Activated naive CD4-positive, alpha-beta T cell treated with anti-CD3 and anti-CD28 coated beads, Interleukin-2, amount 10 ng/mL, durations not matched to agents 7 days and 5 days (primary cell): Measurements from ENCODE around the gene AKAP1.

Experiments used
- CTCF ChIA-PET: fragments of 350-600 bp; sonication (Branson Sonifier 250); formaldehyde crosslinking; loops from one replicate; lab custom pipeline; 2021; ENCODE audit warnings: antibody characterized with exemption; lab: Charles Lee
- DNase-seq: peaks from one replicate; pipeline ENCODE4 v3.0.0-alpha.2; 2020
- H3K27ac Mint-ChIP-seq: one replicate; pipeline ENCODE4 v1.8.0; 2021; ENCODE audit warnings: mild to moderate bottlenecking, moderate library complexity, mixed read lengths
- H3K27me3 Mint-ChIP-seq: one replicate; pipeline ENCODE4 v1.8.0; 2021; ENCODE audit warnings: mild to moderate bottlenecking, mixed read lengths
- H3K36me3 Mint-ChIP-seq: one replicate; pipeline ENCODE4 v1.8.0; 2021; ENCODE audit warnings: mixed read lengths
- H3K4me1 Mint-ChIP-seq: one replicate; pipeline ENCODE4 v1.8.0; 2021; ENCODE audit warnings: mixed read lengths
- H3K4me3 Mint-ChIP-seq: one replicate; pipeline ENCODE4 v1.8.0; 2021; ENCODE audit warnings: mild to moderate bottlenecking, moderate library complexity, mixed read lengths
- H3K9me3 Mint-ChIP-seq: one replicate; pipeline ENCODE4 v1.8.0; 2021; ENCODE audit warnings: mixed read lengths

Gene AKAP1

GRCh38 chr17:57135789-57136291 lies 50.8 kb downstream of the AKAP1 start:
- CTCF ChIA-PET: interaction anchor here (1.5 to 2.7 kb wide), 2 partner anchors 536 to 648 kb away, joined by 3 to 9 read pairs; no protein-coding TSS in a partner anchor
- peaks cover 4% of the 10 kb centered on the region for H3K4me1 Mint-ChIP-seq
- H3K4me3 Mint-ChIP-seq: no peak overlapping the region
- H3K9me3 Mint-ChIP-seq: no peaks in the 10 kb centered on the region
- peaks cover 20% of the 10 kb centered on the region for H3K27me3 Mint-ChIP-seq
- no peak overlapping the region for H3K27ac Mint-ChIP-seq
- DNase-seq: no peak
- no peaks in the 10 kb centered on the region for H3K36me3 Mint-ChIP-seq

DNA sequence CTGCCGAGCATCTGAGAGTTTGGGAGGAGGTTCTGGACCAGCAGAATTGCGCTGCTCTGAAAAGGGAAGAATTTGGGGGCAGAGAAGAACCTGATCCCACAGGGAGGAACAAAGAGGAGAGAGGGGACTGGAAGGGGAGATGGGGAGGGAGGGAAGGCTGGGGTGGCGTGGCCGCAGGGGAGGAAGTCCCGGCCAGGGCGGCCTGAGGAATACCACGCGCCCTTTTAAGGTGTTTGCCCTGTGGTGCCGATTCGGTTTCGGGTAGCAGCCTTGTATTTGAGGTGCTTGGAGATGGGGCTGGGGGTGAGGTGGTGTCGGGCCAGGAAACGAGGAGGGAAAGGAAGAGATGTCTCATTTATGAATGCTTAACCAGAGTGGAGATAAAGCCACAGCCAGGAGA lies 51.3 kb downstream of the AKAP1 start:
- H3K36me3 Mint-ChIP-seq: no peaks in the 10 kb centered on the region
- CTCF ChIA-PET: interaction anchor here (1.5 to 2.7 kb wide), 2 partner anchors 536 to 647 kb away, joined by 3 to 9 read pairs; no protein-coding TSS in a partner anchor
- H3K27me3 Mint-ChIP-seq: peaks cover 25% of the 10 kb centered on the region
- H3K4me3 Mint-ChIP-seq: no peak overlapping the region
- H3K9me3 Mint-ChIP-seq: no peaks in the 10 kb centered on the region
- no peak overlapping the region for H3K27ac Mint-ChIP-seq
- H3K4me1 Mint-ChIP-seq: no peaks in the 10 kb centered on the region
- DNase-seq: no peak

DNA sequence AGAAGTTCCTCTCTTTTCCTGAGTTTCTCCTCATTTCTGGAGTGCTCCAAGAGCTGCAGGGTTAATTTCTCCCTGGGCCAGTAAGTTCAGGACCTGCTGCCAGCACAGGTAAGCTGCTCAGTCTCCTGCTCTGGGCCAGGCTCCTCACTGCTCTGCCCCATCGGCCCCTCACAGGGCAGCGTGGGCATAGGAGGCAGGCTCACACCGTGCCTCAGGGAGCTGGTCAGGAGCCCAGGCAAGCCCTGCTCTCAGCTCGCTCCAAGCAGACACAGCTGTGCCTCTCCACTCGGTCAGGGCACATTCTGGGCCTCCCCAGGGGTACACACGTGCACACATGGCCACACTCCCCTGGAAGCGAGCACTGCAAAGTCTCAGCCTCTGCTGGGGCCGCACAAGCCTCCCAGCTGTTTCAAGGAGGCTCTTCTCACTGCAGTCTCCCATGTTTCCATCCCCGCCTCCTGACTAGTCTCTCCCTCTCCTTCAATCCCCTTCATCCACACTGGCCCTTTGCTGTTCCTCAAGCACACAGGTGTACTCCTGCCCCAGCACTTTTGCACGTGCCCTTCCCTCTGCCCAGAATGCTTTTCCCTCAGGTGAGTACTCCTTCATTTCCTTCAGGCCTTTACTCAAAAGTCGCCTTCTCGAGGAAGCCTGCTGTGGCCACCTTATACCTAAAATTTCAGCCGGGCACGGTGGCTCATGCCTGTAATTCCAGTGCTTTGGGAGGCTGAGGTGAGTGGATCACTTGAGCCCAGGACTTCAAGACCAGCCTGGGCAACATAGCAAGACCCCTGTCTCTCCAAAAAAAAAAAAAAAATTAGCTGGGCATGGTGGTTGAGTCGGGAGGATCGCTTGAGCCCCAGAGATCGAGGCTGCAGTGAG lies 53.2 kb downstream of the AKAP1 start:
- Mint-ChIP-seq H3K27me3 (peaks cover 31% of the 10 kb centered on the region), H3K9me3 (no peaks in the 10 kb centered on the region), H3K27ac (no peak overlapping the region), H3K4me1 (no peaks in the 10 kb centered on the region), H3K36me3 (no peaks in the 10 kb centered on the region), H3K4me3 (no peak overlapping the region)
- no peak for DNase-seq
- CTCF ChIA-PET: interaction anchor here (0.9 kb wide), 1 partner anchor 695 kb away, joined by 4 read pairs; no protein-coding TSS in a partner anchor

GRCh38 chr17:57138956-57139576 lies 54.0 kb downstream of the AKAP1 start:
- Mint-ChIP-seq H3K27me3 (peaks cover 34% of the 10 kb centered on the region), H3K9me3 (no peaks in the 10 kb centered on the region), H3K27ac (no peak overlapping the region), H3K4me3 (no peak overlapping the region), H3K36me3 (no peaks in the 10 kb centered on the region), H3K4me1 (no peaks in the 10 kb centered on the region)
- CTCF ChIA-PET: interaction anchor here (0.9 kb wide), 1 partner anchor 695 kb away, joined by 4 read pairs; no protein-coding TSS in a partner anchor
- DNase-seq: no peak

DNA sequence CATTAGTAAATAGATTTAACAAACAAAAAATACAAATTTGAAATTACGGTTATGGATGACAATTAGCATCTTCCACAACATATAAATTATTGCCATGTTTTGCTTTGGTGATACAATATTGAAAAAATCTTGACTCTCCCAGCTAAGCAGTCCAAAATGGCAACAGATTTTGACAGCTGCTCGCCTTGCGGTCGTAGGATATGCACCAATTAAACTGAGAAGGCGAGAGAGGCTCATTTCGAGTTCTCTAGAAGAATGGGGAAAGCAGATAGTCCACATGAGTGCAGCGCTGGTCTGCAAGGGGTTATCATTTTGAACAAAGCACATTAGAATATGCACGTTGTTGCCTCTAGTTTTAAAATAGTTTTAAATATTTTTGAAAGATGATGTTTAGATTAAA lies 55.3 kb downstream of the AKAP1 start:
- no peak for DNase-seq
- no peaks in the 10 kb centered on the region for H3K4me1 Mint-ChIP-seq
- peaks cover 34% of the 10 kb centered on the region for H3K27me3 Mint-ChIP-seq
- no peak overlapping the region for H3K4me3 Mint-ChIP-seq
- no peaks in the 10 kb centered on the region for H3K9me3 Mint-ChIP-seq
- CTCF ChIA-PET: no interaction called here
- H3K36me3 Mint-ChIP-seq: no peaks in the 10 kb centered on the region
- H3K27ac Mint-ChIP-seq: no peak overlapping the region

DNA sequence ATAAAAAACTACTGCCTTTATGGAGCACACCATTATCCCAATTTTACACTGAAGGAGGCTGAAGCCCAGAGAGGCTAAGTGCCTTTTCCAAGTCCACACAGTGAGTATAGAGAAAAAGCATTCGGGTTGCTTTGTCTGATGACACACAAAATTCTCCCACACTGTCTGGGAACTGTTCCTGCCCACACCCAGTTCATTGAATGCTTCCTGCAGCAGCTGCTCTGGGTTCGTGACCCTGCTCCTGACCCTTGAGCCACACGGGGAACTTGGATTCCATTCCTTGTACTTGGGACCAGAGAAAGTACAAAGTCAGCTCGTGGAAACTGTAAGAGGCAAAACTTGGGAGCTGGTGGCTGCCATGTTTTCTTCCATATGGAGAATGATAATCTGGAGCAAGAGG lies 57.9 kb downstream of the AKAP1 start:
- CTCF ChIA-PET: interaction anchor here (1.8 kb wide), 1 partner anchor 640 kb away, joined by 8 read pairs; no protein-coding TSS in a partner anchor
- DNase-seq: no peak
- H3K4me3 Mint-ChIP-seq: no peak overlapping the region
- no peaks in the 10 kb centered on the region for H3K9me3 Mint-ChIP-seq
- H3K4me1 Mint-ChIP-seq: no peaks in the 10 kb centered on the region
- no peaks in the 10 kb centered on the region for H3K36me3 Mint-ChIP-seq
- peaks cover 24% of the 10 kb centered on the region for H3K27me3 Mint-ChIP-seq
- H3K27ac Mint-ChIP-seq: no peak overlapping the region

- Mint-ChIP-seq H3K36me3 (no peaks in the 10 kb centered on the region), H3K4me3 (no peak overlapping the region), H3K27ac (no peak overlapping the region), H3K4me1 (no peaks in the 10 kb centered on the region), H3K9me3 (no peaks in the 10 kb centered on the region), H3K27me3 (peaks cover 19% of the 10 kb centered on the region)
- no peak for DNase-seq
- CTCF ChIA-PET: interaction anchor here (1.0 to 1.8 kb wide), 2 partner anchors 100 to 640 kb away, joined by 3 to 8 read pairs; no protein-coding TSS in a partner anchor
Measured at GRCh38 chr17:57143361-57143760, 58.3 kb downstream of the AKAP1 start.

GRCh38 chr17:57143919-57144318 lies 58.9 kb downstream of the AKAP1 start:
- Mint-ChIP-seq H3K27me3 (peaks cover 15% of the 10 kb centered on the region), H3K9me3 (peaks cover 2% of the 10 kb centered on the region), H3K27ac (no peak overlapping the region), H3K4me3 (no peak overlapping the region), H3K36me3 (no peaks in the 10 kb centered on the region), H3K4me1 (no peaks in the 10 kb centered on the region)
- CTCF ChIA-PET: interaction anchor here (1.0 to 1.8 kb wide), 2 partner anchors 99 to 639 kb away, joined by 3 to 8 read pairs; no protein-coding TSS in a partner anchor
- DNase-seq: no peak

DNA sequence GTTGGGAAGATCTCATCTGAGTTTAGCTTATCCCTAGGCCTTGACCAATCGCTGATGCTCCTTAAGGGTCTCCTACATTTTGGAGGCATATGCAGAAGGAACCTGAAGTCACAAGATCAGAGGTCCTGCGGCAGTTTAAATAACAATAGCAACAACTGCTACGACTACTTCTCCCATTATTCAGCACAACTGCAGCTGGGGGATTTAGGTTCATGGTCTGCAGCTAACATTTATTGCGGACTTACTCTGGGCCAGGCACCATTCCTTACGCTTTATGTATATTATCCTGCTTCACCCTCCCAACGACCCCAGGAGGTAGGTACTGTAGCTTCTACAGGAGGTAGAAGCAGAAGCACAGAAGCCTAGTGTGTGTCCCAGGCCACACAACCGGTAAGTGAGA lies 59.5 kb downstream of the AKAP1 start:
- peaks cover 15% of the 10 kb centered on the region for H3K27me3 Mint-ChIP-seq
- H3K4me3 Mint-ChIP-seq: no peak overlapping the region
- H3K27ac Mint-ChIP-seq: no peak overlapping the region
- CTCF ChIA-PET: interaction anchor here (1.0 kb wide), 1 partner anchor 98 kb away, joined by 3 read pairs; no protein-coding TSS in a partner anchor
- peaks cover 8% of the 10 kb centered on the region for H3K9me3 Mint-ChIP-seq
- H3K4me1 Mint-ChIP-seq: no peaks in the 10 kb centered on the region
- no peaks in the 10 kb centered on the region for H3K36me3 Mint-ChIP-seq
- DNase-seq: no peak

DNA sequence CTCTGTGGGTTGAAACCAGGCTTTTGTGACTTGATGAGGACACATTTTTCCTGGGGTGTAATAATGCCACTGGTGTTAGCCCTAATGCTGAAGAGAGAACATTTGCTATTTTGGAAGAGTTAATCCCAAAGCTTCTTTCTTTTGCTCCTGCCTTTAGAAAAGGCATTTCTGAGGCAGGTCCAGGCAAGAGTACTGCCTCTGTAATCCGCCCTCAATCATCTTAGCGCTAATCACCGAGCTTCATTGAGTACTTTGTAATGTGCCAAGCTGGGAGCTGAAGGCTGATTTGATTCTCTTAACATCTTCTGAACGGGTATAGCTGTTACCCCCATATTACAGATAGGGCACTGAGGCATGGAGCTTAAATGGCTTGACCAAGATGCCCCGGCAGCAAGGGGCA lies 60.3 kb downstream of the AKAP1 start:
- no peak for DNase-seq
- H3K27ac Mint-ChIP-seq: no peak overlapping the region
- no peaks in the 10 kb centered on the region for H3K36me3 Mint-ChIP-seq
- CTCF ChIA-PET: no interaction called here
- H3K9me3 Mint-ChIP-seq: peaks cover 8% of the 10 kb centered on the region
- H3K4me3 Mint-ChIP-seq: no peak overlapping the region
- peaks cover 20% of the 10 kb centered on the region for H3K27me3 Mint-ChIP-seq
- no peaks in the 10 kb centered on the region for H3K4me1 Mint-ChIP-seq

DNA sequence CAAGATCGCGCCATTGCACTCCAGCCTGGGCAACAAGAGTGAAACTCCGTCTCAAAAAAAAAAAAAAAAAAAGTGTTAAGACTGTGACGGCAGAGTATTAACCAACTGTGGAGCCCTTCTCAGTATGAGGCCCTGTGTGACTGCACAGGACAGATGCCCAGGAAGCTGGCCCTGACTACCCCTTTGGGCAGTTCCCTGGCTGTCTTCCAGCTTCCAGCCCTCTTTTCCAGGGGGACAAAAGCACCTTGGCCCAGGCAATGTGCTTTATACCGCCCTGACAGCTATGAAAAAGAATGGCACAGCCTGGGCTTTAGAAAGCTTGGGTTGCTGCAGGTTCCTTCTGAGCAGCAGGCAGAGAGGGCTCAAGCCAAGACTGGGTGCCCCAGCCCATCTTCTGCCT lies 61.2 kb downstream of the AKAP1 start:
- no peak overlapping the region for H3K4me3 Mint-ChIP-seq
- H3K36me3 Mint-ChIP-seq: no peaks in the 10 kb centered on the region
- no peak overlapping the region for H3K27ac Mint-ChIP-seq
- H3K4me1 Mint-ChIP-seq: no peaks in the 10 kb centered on the region
- DNase-seq: no peak
- H3K9me3 Mint-ChIP-seq: peaks cover 8% of the 10 kb centered on the region
- peaks cover 20% of the 10 kb centered on the region for H3K27me3 Mint-ChIP-seq
- CTCF ChIA-PET: no interaction called here

DNA sequence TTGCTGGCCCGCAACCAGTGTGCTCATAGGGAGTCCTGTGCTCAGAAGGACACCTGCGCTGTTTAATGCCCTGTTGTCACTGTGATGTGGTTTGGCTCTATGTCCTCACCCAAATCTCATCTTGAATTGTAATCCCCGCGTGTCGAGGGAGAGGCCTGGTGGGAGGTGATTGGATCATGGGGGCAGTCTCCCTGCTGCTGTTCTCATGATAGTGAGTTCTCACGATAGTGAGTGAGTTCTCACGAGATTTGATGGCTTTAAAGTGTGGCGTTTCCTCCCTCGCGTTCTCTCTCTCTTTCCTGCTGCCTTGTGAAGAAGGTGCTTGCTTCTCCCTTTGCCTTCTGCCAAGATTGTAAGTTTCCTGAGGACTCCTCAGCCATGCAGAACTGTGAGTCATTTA lies 66.8 kb downstream of the AKAP1 start:
- no peak overlapping the region for H3K4me3 Mint-ChIP-seq
- H3K36me3 Mint-ChIP-seq: no peaks in the 10 kb centered on the region
- no peaks in the 10 kb centered on the region for H3K4me1 Mint-ChIP-seq
- H3K27ac Mint-ChIP-seq: no peak overlapping the region
- peaks cover 15% of the 10 kb centered on the region for H3K27me3 Mint-ChIP-seq
- no peak for DNase-seq
- H3K9me3 Mint-ChIP-seq: peaks cover 12% of the 10 kb centered on the region
- CTCF ChIA-PET: interaction anchor here (0.7 kb wide), 1 partner anchor 118 kb away, joined by 3 read pairs; no protein-coding TSS in a partner anchor

GRCh38 chr17:57152967-57153528 lies 68.0 kb downstream of the AKAP1 start:
- CTCF ChIA-PET: no interaction called here
- H3K27me3 Mint-ChIP-seq: peaks cover 17% of the 10 kb centered on the region
- H3K4me3 Mint-ChIP-seq: no peak overlapping the region
- no peaks in the 10 kb centered on the region for H3K4me1 Mint-ChIP-seq
- H3K36me3 Mint-ChIP-seq: no peaks in the 10 kb centered on the region
- H3K9me3 Mint-ChIP-seq: peaks cover 12% of the 10 kb centered on the region
- no peak for DNase-seq
- no peak overlapping the region for H3K27ac Mint-ChIP-seq

DNA sequence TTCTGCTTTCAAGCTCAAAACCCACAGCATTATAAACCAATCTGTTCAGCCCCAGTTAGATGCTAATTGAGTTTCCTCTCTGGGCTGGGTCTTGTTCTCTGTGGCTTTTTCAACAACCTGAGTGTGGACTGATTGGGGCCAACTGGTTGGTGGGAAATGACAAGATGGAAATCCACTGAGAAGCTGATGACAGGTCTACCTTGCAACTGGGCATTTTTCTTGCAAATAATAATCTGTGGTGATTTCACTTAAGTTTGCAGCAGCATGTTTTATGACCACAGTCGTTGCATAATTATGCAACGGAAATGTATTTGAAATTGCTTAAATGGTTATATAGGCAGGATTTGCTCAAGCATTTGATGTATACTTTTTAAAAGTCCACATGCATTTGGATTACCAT lies 69.9 kb downstream of the AKAP1 start:
- Mint-ChIP-seq H3K4me1 (no peaks in the 10 kb centered on the region), H3K36me3 (no peaks in the 10 kb centered on the region), H3K4me3 (no peak overlapping the region), H3K27ac (no peak overlapping the region), H3K9me3 (peaks cover 4% of the 10 kb centered on the region), H3K27me3 (peaks cover 22% of the 10 kb centered on the region)
- DNase-seq: no peak
- CTCF ChIA-PET: no interaction called here
